Lower lobe of right lung (tissue), 2 donors: ENCODE measurements around the gene KCNH8. TPM values are rescaled to one million over a fixed set of nuclear protein-coding genes. Genes with fewer than 3 reads are reported as not detected.

Experiments used
- ATAC-seq, 2 donors: fragments of 200-7000 bp; cut with Tn5 transposase; one replicate each; pipeline ENCODE4 v1.9.1; 2020 to 2022; ENCODE audit warnings: mild to moderate bottlenecking in 2 of 2, moderate library complexity in 2 of 2
- DNase-seq: peaks from one replicate; pipeline ENCODE4 v3.0.0-alpha.2; 2020
- H3K27ac ChIP-seq: fragments of 200-600 bp; one replicate; pipeline ENCODE4 v1.8.0; 2022
- H3K27me3 ChIP-seq: fragments of 200-600 bp; one replicate; pipeline ENCODE4 v1.8.0; 2022; ENCODE audit warnings: low read depth
- H3K36me3 ChIP-seq: fragments of 200-600 bp; one replicate; pipeline ENCODE4 v1.8.0; 2022; ENCODE audit warnings: mild to moderate bottlenecking
- H3K4me1 ChIP-seq: fragments of 200-600 bp; one replicate; pipeline ENCODE4 v1.8.0; 2022
- H3K4me3 ChIP-seq: fragments of 200-600 bp; one replicate; pipeline ENCODE4 v1.8.0; 2022; ENCODE audit warnings: mild to moderate bottlenecking
- H3K9me3 ChIP-seq: fragments of 200-600 bp; one replicate; pipeline ENCODE4 v1.8.0; 2022
- intact Hi-C: fragments of 100-400 bp; cut with DNase I; formaldehyde crosslinking; loops from one replicate; pipeline ENCODE4 v1.11.0; 2022
- total RNA-seq: library from RNA; stranded (reverse); fragmentation: NEBNext Ultra II Directional; extraction: Animal tissue kit (Norgen Biotek cat#: 25700); gene quantifications from one replicate; pipeline ENCODE4 v1.2.1, GENCODE V29; 2021
- TF ChIP-seq, protein P1 (sequence below): fragments of 200-600 bp; IDR thresholded peaks from one replicate; pipeline ENCODE4 v1.8.0; 2022; ENCODE audit warnings: antibody characterized with exemption, mild to moderate bottlenecking
- donor health status: DM: no; HTN: yes; CAD: no; lungs with severe emphysema.

The KCNH8 gene
- total RNA-seq, 1 donor from 2014 or later, result 0.12 TPM

DNA sequence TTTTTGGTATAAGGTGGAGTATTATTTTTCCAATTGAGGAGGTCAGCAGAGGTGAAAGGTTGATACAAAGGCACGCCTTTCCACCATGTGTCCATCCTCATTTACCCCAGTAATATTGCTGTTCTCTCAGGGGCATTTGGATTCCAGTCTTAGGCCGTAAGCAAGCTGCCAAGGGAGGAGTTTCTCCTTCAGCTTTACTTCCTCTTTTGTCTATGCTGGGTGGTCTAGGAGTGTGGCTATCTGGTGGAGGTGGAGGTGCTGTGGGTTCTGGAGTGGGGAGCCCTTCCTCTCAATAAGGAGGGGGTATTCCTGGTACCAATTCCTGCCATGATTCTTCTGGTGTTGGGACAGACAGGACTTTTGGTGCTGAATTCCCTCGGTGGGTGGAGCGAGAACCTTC lies 340.6 kb downstream of the KCNH8 start:
- TF ChIP-seq, protein P1, sequence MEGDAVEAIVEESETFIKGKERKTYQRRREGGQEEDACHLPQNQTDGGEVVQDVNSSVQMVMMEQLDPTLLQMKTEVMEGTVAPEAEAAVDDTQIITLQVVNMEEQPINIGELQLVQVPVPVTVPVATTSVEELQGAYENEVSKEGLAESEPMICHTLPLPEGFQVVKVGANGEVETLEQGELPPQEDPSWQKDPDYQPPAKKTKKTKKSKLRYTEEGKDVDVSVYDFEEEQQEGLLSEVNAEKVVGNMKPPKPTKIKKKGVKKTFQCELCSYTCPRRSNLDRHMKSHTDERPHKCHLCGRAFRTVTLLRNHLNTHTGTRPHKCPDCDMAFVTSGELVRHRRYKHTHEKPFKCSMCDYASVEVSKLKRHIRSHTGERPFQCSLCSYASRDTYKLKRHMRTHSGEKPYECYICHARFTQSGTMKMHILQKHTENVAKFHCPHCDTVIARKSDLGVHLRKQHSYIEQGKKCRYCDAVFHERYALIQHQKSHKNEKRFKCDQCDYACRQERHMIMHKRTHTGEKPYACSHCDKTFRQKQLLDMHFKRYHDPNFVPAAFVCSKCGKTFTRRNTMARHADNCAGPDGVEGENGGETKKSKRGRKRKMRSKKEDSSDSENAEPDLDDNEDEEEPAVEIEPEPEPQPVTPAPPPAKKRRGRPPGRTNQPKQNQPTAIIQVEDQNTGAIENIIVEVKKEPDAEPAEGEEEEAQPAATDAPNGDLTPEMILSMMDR, result no peak
- Histone ChIP-seq H3K27me3 (no peaks in the 10 kb centered on the region), H3K36me3 (no peaks in the 10 kb centered on the region), H3K4me3 (no peak overlapping the region), H3K27ac (no peak overlapping the region), H3K4me1 (no peaks in the 10 kb centered on the region), H3K9me3 (no peaks in the 10 kb centered on the region)
- DNase-seq (no peak), ATAC-seq (no peak)
- intact Hi-C loops, result no loop called here

DNA sequence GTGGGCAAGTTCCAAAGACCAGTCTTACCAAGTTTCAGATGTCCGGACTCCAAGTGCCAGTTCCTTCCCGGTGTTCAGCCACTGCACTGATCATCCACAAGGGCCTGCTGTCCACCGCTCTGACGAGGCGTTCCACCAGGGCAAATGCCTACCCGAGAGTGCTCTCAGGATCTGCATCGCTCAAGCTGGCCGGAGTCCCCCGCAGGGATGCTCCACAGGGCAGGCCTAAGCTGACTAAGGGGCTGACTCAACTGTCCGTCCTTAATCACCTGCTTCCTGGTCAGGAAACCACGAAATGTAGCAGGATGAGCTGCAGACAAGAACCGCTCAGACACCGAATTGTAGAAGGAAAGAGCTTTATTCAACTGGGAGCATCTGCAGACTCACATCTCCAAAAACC lies 341.6 kb downstream of the KCNH8 start:
- Histone ChIP-seq H3K4me3 (no peak overlapping the region), H3K27ac (no peak overlapping the region), H3K4me1 (no peaks in the 10 kb centered on the region), H3K9me3 (no peaks in the 10 kb centered on the region), H3K36me3 (no peaks in the 10 kb centered on the region), H3K27me3 (no peaks in the 10 kb centered on the region)
- TF ChIP-seq, protein P1, result no peak
- ATAC-seq (no peak), DNase-seq (no peak)
- intact Hi-C loops, result no loop called here

DNA sequence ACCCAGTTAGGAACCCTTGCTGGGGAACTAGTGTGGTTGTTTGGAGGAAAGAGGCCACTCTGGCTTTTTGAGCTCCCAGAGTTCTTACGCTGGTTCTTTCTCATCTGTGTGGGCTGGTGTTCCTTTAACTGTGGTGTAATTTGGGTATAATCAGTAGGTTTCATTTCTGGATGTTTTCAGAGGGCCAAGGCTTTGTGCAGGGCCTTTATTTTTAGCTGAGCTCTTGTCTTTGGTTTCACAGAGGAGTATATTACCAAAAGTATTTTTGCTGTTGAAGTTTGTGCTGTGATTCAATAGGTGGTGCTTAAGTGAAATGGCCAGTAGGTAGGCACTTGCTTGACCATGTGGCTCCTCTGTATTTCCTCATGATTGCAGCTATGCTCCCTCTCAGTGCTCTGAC lies 357.9 kb downstream of the KCNH8 start:
- Histone ChIP-seq H3K4me3 (no peak overlapping the region), H3K4me1 (no peaks in the 10 kb centered on the region), H3K9me3 (no peaks in the 10 kb centered on the region), H3K27me3 (no peaks in the 10 kb centered on the region), H3K27ac (no peak overlapping the region), H3K36me3 (no peaks in the 10 kb centered on the region)
- intact Hi-C loops, result no loop called here
- TF ChIP-seq, protein P1, result no peak
- ATAC-seq (no peak), DNase-seq (no peak)

DNA sequence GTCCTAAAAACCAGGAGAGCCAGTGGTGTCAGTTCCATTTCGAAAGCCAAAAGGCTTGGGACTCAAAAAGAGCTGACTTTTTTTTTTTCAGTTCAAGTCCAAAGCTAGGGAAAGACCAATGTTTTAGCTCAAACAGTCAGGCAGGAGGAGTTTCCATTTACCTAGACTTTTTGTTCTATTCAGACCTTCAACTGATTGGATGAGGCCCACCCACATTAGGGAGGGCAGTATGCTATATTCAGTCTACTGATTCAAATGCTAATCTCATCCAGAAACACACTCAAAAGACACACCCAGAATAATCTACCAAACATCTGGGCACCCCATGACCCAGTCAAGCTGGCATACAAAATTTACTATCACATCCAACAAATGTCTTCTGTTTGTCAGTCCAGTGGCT lies 374.0 kb downstream of the KCNH8 start:
- DNase-seq, result no peak
- no peaks in the 10 kb centered on the region for H3K9me3 ChIP-seq
- no peaks in the 10 kb centered on the region for H3K4me1 ChIP-seq
- no peak for ATAC-seq
- no peaks in the 10 kb centered on the region for H3K36me3 ChIP-seq
- H3K27ac ChIP-seq, result no peak overlapping the region
- no peak overlapping the region for H3K4me3 ChIP-seq
- intact Hi-C loops, result no loop called here
- TF ChIP-seq, protein P1, result no peak
- H3K27me3 ChIP-seq, result no peaks in the 10 kb centered on the region

DNA sequence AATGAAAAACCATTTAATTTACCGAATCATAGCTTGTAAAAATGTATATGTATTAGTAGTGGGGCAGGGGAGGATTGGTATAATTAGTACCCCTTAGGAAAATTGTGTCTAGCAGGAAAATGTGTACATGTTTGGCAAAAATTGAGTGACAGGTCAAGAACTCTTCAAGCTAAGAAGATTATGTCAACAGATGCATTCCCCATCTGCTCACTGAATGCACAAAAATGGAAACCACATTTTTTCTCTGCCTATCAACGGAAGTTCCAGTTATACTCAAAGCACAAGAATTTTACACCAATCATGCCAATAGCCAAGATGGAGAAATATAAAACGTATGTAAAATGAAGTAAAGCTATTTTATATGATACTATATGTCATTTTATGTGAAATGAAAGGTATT lies 377.8 kb downstream of the KCNH8 start:
- DNase-seq (no peak), ATAC-seq (no peak)
- no peak overlapping the region for H3K27ac ChIP-seq
- H3K27me3 ChIP-seq, result no peaks in the 10 kb centered on the region
- no peak overlapping the region for H3K4me3 ChIP-seq
- H3K9me3 ChIP-seq, result no peaks in the 10 kb centered on the region
- no peaks in the 10 kb centered on the region for H3K36me3 ChIP-seq
- TF ChIP-seq, protein P1, result no peak
- no peaks in the 10 kb centered on the region for H3K4me1 ChIP-seq
- intact Hi-C loops, result no loop called here

DNA sequence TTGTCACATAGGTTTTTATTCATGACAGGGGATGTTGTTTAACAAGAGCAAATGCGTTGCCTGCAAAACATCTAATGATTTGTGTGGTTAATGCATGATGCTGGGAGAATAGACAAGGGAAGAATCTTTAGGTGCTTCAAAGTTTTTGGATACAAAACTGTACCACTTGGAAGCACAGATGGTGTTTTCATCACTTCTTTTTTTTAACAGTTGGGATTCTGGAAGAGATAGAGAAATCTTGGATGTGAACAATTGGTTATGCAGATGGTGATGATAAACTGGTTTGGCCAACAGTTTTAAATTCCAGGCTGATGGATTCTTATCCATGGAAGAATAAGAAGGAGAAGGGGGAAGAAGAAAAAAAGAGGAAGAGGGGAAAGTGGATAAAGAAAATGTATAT lies 379.4 kb downstream of the KCNH8 start:
- no peak overlapping the region for H3K27ac ChIP-seq
- H3K4me3 ChIP-seq, result no peak overlapping the region
- TF ChIP-seq, protein P1, result no peak
- H3K4me1 ChIP-seq, result no peaks in the 10 kb centered on the region
- intact Hi-C loops, result no loop called here
- DNase-seq (no peak), ATAC-seq (no peak)
- no peaks in the 10 kb centered on the region for H3K36me3 ChIP-seq
- H3K9me3 ChIP-seq, result no peaks in the 10 kb centered on the region
- no peaks in the 10 kb centered on the region for H3K27me3 ChIP-seq
